Stimulated activated effector memory CD8-positive, alpha-beta T cell treated with anti-CD3 and anti-CD28 coated beads, Interleukin-12 subunit alpha, Interleukin-12 subunit beta, amount 100 ng/mL, for 72 hours (primary cell): ENCODE measurements around the gene FAM181A.
A peak's percentile ranks its signal among the peaks of the same experiment; 100 is the strongest.

Experiments used
- ATAC-seq: fragments of 150-1000 bp; cut with Tn5 transposase; 2 replicates; pipeline ENCODE4 v1.10.0; 2021
- DNase-seq, 2 donors: peaks; one replicate each; pipeline ENCODE4 v3.0.0; 2021 to 2022; ENCODE audit warnings: low spot score in 2 of 2
- H3K27ac Mint-ChIP-seq: one replicate; pipeline ENCODE4 v1.8.0; 2022; ENCODE audit warnings: mild to moderate bottlenecking, mixed read lengths
- H3K36me3 Mint-ChIP-seq: one replicate; pipeline ENCODE4 v1.8.0; 2022; ENCODE audit warnings: mild to moderate bottlenecking, mixed read lengths
- H3K4me1 Mint-ChIP-seq: one replicate; pipeline ENCODE4 v1.8.0; 2022; ENCODE audit warnings: mixed read lengths
- H3K4me3 Mint-ChIP-seq: one replicate; pipeline ENCODE4 v1.8.0; 2022; ENCODE audit warnings: mild to moderate bottlenecking, mixed read lengths
- H3K9me3 Mint-ChIP-seq: one replicate; pipeline ENCODE4 v1.8.0; 2022; ENCODE audit warnings: mixed read lengths

Gene FAM181A

DNA sequence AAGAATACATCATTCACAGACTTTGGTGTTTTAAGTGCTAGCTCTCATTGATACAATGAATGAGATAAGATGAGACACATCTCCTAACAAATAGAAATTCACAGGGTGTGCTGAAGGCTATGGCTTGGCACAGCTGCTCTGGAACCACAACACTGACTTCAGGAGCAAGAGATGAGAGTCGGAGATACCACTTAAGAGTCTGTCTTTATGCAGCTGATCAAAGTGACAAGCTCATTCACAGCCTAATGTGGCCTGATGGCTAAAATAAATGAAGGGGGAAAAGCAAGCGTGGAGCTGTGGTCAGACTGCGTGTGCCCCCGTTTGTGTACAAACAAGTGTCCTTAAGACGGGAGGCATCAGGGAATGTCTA, 29.7 kb upstream of the FAM181A start:
- Mint-ChIP-seq H3K4me3 (no peak overlapping the region), H3K9me3 (no peaks in the 10 kb centered on the region)
- ATAC-seq = no peak

DNA sequence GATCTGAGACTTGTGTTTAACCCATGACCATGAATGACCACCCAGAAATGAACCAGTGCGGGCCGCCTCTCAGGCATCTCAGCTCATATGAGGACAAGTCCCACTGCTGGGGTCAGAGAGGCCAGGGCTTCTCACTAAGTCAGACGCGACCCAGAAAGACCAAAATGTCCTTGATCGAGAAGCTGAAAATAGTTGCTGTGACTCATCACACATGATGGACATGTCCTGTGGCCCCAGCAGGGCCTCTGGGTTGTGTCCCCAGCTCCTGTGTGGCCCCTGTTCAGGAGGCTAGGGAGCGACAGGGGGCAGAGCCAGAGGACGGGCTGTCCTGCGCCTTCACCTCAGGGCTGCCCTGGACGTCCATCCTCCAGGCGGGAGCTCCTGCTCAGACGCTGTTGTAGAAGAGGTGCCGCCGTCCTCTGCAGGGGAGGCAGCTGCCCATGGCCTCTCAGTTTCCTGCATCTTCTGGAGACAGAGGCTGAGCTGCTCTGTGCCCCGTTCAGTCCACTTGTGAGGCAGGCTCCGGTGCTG, 29.0 kb upstream of the FAM181A start:
- H3K4me1 Mint-ChIP-seq = no peaks in the 10 kb centered on the region
- no peak overlapping the region for H3K4me3 Mint-ChIP-seq
- peak; percentile 15 for ATAC-seq
- no peak for DNase-seq
- H3K36me3 Mint-ChIP-seq = no peaks in the 10 kb centered on the region
- H3K9me3 Mint-ChIP-seq = no peaks in the 10 kb centered on the region
- H3K27ac Mint-ChIP-seq = no peak overlapping the region

More for the DNA sequence above, 29.7 kb upstream of the FAM181A start:
- no peak for DNase-seq
- H3K4me1 Mint-ChIP-seq = no peaks in the 10 kb centered on the region
- H3K36me3 Mint-ChIP-seq = no peaks in the 10 kb centered on the region
- no peak overlapping the region for H3K27ac Mint-ChIP-seq

DNA sequence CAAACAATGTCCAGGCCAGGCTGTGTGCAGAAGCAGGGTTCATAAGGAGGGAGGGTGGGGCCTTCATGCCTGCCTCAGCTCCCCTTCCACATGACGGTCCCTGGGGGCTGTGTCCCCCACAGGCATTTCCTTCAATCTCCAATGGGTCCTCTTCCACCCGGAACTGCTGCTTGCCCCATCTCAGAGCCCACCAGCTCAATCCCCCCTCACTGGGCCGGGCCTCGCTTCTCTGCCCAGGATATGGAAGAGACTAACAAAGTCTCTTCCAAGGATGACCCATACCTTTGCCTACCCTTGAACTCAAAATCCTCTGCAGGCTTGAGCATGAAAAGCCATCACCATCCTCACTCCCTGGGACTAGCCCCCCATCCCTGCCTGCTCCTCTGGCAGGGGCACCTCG, 28.4 kb upstream of the FAM181A start:
- Mint-ChIP-seq H3K9me3 (no peaks in the 10 kb centered on the region), H3K4me3 (no peak overlapping the region), H3K4me1 (no peaks in the 10 kb centered on the region), H3K27ac (no peak overlapping the region), H3K36me3 (no peaks in the 10 kb centered on the region)
- DNase-seq = no peak
- peak; percentile 3 for ATAC-seq

DNA sequence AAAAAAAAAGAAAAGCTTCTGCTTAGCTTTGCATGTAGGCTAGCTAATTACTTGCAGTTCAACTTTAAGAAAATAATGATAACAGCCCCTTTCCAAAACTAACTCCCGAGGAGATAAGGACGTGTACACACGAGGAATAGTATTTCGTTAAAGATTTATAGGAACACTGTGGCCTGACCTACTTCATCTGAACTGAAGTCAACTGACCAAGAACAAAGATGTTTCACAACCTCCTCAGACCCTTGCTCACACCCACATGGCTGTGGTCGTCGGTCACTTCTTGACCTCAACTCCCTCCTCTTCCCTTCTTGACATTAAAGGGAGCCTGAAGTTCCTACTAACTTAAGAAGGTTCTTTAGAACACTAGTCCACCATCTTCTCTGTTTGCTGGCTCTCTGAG, 25.3 kb upstream of the FAM181A start:
- no peaks in the 10 kb centered on the region for H3K36me3 Mint-ChIP-seq
- no peaks in the 10 kb centered on the region for H3K4me1 Mint-ChIP-seq
- ATAC-seq (no peak), DNase-seq (no peak)
- no peak overlapping the region for H3K4me3 Mint-ChIP-seq
- H3K9me3 Mint-ChIP-seq = no peaks in the 10 kb centered on the region
- no peak overlapping the region for H3K27ac Mint-ChIP-seq

DNA sequence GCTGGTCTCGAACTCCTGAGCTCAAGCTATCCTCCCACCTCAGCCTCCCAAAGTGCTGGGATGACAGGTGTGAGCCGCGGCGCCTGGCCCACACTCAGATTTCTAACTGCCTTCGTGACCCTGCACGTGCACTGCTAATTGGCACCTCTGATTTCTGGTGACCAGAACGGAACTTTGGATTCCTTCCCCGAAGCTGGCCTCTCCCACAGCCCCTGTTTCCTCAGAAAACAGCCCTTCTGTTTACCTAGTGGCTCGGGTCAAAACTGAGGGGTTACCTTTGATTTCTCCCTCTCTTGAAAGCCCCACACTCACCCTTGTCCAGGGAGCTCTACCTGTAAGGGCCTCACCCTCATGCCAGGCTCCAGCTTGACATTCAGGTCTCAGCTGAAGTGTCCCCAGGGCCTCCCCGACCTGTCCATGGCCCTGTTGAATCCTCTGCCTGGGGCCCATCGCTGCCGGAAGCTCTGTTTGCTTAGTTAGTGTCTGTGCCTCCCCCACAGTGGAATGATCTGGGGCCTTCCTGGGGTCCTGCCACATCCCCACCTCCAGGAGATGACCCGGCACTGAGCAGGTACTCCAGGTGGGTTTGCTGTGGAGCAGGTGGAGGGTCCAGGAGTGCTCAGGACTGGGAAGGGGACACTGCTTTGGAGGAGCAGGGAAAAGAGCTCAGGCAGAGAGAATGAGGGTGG, 24.4 kb upstream of the FAM181A start:
- DNase-seq (no peak), ATAC-seq (no peak)
- Mint-ChIP-seq H3K36me3 (no peaks in the 10 kb centered on the region), H3K4me1 (no peaks in the 10 kb centered on the region), H3K27ac (no peak overlapping the region), H3K9me3 (no peaks in the 10 kb centered on the region), H3K4me3 (no peak overlapping the region)

DNA sequence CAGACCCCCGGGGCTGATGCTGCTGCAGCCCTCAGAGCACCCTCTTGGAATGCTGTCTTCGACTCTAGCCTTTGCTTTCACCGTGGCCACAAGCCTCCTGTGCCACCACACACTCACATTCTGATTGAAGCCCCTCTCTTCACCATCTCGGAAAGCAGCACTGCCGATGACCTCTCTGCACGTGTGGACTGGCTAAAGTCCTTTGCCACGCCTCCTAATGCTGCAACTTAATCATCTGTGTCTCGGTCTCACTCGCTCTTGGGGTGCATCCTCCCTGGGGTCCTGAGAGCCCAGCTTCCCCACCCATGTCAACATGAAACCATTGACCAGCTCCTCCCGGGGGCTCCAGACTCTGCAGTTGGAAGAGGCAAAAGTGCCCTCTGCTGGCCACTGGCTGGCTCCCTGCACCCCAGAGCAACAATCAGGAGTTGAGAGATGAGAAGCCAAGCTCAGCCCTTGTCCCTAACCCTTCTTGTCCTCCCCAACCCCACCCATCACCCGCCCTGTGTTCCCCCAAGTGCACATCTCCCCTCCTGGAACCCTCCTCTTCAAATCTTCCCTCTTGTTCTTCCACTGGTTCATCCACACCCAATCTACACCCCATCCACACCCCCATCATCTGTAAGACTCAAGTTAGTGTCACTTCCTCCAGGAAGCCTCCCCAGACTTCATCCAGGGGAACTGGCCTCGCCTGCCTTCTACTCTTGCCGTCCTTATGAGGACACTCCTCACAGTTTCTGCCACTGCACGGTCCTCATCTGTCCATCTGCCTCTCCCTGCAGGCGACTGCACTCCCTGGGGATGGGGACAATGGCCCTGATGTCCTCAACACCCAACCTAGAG, 23.6 kb upstream of the FAM181A start:
- Mint-ChIP-seq H3K27ac (no peak overlapping the region), H3K4me1 (no peaks in the 10 kb centered on the region), H3K36me3 (no peaks in the 10 kb centered on the region), H3K4me3 (no peak overlapping the region), H3K9me3 (no peaks in the 10 kb centered on the region)
- ATAC-seq = no peak
- no peak for DNase-seq

DNA sequence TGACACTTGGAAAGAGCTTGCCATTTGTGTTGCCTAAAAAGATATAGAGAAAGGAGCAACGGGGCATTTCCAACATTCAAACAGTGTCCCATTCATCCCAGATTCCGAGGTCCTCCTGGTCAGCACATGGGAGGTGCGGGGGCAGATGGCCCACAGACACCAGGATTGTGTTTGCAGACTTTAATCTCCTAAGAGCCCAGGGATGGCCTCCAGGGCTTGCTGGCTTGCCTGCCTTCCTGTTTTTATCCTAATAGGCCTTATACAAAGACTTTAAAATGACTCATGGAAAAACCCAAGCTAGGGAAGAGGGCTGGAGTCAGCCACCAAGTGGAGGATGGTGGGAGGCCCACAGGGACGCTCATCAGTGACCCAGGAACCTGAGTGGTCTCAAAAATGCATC, 21.5 kb upstream of the FAM181A start:
- no peaks in the 10 kb centered on the region for H3K9me3 Mint-ChIP-seq
- no peaks in the 10 kb centered on the region for H3K36me3 Mint-ChIP-seq
- H3K4me3 Mint-ChIP-seq = no peak overlapping the region
- H3K4me1 Mint-ChIP-seq = no peaks in the 10 kb centered on the region
- DNase-seq (no peak), ATAC-seq (no peak)
- H3K27ac Mint-ChIP-seq = no peak overlapping the region

DNA sequence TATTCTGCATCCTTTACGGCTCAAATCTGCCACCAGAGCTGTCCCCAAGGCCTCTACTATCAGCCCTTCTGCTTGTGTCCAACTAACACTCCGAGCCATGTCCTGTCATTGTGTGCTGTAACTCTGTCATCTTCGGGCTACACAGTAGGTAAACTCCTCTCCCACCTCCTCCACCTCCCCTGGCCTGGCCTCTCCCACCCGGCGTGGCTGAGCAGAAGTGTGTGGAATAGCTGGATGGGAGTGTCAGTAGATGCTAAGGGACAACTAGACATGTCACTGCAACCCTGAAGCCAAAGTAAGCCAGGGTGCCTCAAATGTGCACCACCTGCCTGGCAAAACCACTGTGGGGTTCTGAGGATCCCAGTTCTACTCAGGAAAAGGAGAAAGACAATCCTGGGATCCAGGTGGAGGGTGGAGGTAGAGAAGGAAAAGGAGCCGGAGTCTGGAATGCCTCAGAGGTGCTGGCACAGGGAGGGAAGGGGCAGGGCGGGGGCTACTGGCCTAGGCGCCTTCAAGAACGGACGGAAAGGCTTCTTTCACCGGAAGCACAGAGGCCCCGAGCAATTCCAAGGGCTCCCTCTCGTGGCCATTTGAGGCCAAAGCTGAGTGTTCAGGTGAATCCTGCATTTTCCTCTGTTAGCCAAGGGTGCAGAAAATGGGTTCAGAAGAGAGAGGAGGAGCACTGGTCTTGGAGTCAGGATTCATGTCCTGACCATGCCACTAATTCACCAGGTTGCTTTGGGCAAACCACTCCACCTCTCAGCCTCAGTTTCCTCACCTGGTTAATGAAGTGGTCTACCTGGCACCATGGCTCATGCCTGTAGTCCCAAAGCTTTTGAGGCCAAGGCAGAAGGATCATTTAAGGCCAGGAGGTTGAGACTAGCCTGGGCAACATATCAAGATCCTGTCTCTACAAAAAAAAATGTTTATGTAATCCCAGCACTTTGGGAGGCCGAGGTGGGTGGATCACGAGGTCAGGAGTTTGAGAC, 20.5 kb upstream of the FAM181A start:
- ATAC-seq (peak; percentile 81), DNase-seq (peak; percentile 49 to 81)
- H3K27ac Mint-ChIP-seq = peak overlapping the region; percentile 68
- H3K36me3 Mint-ChIP-seq = no peaks in the 10 kb centered on the region
- no peaks in the 10 kb centered on the region for H3K9me3 Mint-ChIP-seq
- no peaks in the 10 kb centered on the region for H3K4me1 Mint-ChIP-seq
- no peak overlapping the region for H3K4me3 Mint-ChIP-seq

DNA sequence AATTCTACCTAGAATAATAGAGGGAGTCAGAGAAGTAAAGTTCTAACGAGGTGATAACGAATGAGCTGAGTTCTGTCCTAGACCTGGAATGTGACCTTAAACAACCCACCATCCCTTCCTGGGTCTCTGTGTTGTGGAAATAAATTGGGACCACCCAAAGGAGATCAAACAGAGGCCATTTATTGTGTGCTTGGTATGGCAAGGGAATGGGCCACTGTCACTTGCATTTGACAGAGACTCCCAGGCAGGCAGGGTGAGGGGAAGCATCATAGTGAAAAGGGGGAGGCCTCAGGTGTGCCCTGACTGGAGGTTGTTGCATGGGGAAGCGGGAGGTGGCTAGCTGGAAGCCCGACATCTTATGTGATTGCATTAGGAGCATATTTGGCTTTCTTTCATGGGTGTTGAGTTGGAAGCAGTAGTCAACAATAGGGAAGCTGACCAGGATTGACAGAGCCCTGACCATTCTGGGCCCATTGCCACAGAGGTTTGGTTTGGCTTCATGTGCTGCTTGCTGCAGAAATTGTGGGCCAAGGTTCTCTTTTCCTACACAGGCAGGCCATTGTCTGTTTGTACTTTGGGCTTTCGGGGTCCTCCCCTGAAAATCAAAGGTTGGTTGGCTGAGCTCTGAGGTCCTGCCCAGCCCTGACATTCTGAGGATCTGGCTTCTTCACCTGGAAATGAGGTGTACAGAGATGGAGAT, 17.6 kb upstream of the FAM181A start:
- H3K4me3 Mint-ChIP-seq = no peak overlapping the region
- H3K4me1 Mint-ChIP-seq = no peaks in the 10 kb centered on the region
- H3K36me3 Mint-ChIP-seq = no peaks in the 10 kb centered on the region
- no peaks in the 10 kb centered on the region for H3K9me3 Mint-ChIP-seq
- DNase-seq (no peak), ATAC-seq (no peak)
- H3K27ac Mint-ChIP-seq = no peak overlapping the region

DNA sequence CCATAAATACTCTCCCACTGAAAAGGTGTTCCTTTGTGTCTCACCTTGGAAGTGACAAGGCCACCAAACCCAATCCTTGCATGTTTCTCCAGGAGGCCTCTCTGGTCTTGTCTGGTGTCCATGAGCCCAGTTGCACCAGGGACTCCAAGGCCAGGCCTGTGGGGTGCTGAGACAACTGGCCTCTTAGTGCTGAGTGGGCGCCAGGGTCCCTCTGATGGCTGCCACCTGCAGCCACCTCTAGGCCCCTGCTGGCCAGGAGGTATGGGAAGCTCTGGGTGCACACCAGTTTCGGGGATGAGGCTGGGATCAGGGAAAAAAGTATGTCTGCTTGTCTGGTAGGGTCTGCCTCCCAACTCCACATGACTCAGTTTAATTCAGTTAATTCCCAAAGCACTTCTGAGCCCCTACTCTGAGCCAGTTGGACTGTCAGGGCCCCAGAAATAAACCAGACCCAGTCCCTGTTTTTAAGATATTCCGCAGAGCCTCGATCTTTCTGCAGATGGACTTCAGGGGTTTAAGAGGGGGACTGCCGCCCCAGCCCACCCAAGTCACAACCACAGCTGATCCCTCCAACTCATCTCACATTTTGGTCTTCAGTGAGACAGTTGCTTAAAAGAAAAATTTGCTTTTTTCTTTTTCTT, 15.0 kb upstream of the FAM181A start:
- no peaks in the 10 kb centered on the region for H3K36me3 Mint-ChIP-seq
- no peak overlapping the region for H3K27ac Mint-ChIP-seq
- ATAC-seq = no peak
- no peaks in the 10 kb centered on the region for H3K4me1 Mint-ChIP-seq
- DNase-seq = no peak
- no peak overlapping the region for H3K4me3 Mint-ChIP-seq
- no peaks in the 10 kb centered on the region for H3K9me3 Mint-ChIP-seq

DNA sequence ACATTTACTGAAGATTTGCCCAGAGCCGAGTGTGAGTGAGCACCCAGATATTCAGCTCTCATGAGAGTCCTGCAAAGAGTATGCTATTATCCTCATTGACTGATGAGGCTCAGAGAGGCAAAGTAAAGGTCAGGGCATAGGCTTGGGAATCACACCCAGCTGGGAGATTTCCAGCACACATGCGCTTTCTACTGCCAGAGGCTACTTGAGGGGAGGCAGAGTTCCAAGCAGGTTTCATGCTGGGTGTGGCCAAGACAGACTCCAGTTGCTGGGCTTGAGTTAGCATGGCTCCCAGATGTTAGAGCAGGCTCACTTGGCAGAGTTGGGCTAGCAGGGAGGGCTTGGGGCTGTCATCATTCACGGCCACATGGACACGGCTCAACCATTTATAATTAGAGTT, 14.4 kb upstream of the FAM181A start:
- DNase-seq (no peak), ATAC-seq (no peak)
- Mint-ChIP-seq H3K27ac (no peak overlapping the region), H3K36me3 (no peaks in the 10 kb centered on the region), H3K4me3 (no peak overlapping the region), H3K4me1 (no peaks in the 10 kb centered on the region), H3K9me3 (no peaks in the 10 kb centered on the region)

DNA sequence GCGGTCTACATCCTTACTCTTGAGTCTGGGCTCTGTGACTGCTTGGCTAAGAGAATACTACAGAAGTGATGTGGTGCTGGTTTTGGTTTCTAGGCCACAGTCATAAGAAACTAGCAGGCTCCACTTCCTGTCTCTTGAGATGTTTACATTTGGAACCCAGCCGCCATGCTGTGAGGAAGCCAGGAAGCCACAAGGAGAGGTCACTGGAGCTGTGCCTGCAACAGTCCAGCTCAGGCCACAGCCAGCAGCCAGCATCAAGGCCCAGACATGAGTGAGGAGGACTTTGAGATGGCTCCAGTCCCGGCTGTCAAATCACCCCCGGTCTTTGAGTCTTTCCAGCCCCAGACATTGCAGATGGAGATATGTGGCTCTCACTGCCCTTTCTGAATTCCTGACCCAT, 12.9 kb upstream of the FAM181A start:
- Mint-ChIP-seq H3K9me3 (no peaks in the 10 kb centered on the region), H3K27ac (no peak overlapping the region), H3K4me3 (no peak overlapping the region), H3K36me3 (no peaks in the 10 kb centered on the region), H3K4me1 (no peaks in the 10 kb centered on the region)
- DNase-seq (peak in 1 of 2 donors; percentile 56), ATAC-seq (peak; percentile 79)

DNA sequence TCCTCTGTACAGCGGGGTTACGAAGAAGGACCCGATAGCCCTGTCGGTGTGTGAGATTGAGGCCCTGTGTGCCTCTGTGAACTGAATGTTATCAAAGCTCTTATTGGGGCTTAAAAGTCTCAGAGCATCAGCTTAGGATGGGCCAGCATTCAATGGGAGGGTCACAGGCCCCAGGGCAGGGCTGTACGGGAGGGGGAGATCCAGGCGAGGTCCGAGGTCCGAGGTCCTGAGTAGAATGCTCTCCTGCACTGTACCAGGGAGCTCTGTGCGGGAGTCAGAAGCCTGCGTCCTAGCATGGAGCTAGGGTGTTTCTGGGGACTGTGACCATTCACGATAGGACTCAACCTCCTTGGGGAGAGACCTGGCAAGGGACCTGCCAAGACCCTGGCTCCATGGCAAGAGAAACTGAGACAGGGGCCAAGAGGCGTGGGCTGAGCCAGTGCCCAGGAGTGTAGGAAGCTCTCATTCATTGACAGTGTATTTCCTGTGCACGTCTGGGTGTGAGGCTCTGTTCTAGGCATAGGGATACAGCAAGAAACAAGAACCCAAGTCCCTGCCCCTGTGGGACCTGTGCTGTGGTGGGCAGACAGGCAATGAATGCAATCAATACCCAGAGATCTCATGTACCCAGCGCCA, 12.0 kb upstream of the FAM181A start:
- ATAC-seq (no peak), DNase-seq (no peak)
- Mint-ChIP-seq H3K4me3 (no peak overlapping the region), H3K4me1 (no peaks in the 10 kb centered on the region), H3K27ac (no peak overlapping the region), H3K36me3 (no peaks in the 10 kb centered on the region), H3K9me3 (no peaks in the 10 kb centered on the region)

DNA sequence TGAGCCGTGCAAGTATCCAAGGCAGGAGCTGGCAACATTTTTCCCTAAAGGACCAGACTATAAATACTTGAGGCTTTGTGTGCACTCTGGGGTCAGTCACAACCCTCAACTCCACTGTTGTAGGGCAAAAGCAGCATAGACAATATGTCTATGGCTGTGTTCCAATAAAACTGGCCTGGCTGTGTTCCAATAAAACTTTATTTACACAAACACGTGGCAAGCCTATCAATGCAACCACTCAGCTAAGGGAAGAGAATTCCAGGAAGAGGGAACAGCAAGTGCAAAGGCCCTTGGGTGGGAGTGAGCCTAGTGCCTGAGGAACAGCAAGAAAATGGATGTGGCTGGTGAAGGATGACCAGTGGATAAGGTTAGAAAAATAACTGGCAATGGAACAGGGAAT, 11.3 kb upstream of the FAM181A start:
- no peaks in the 10 kb centered on the region for H3K36me3 Mint-ChIP-seq
- H3K4me1 Mint-ChIP-seq = no peaks in the 10 kb centered on the region
- ATAC-seq (no peak), DNase-seq (no peak)
- no peak overlapping the region for H3K27ac Mint-ChIP-seq
- no peaks in the 10 kb centered on the region for H3K9me3 Mint-ChIP-seq
- no peak overlapping the region for H3K4me3 Mint-ChIP-seq
